ENCODE results near the gene SOX5.

Gene SOX5

GRCh38 chr12:23927907-23928306, 21.6 kb downstream of the SOX5 start:
- no peak for DNase-seq (ENCODE audit: insufficient read length, low spot score)
- no peak for FAIRE-seq
- TF ChIP-seq POLR2AphosphoS5 (IDR thresholded peaks at IDR 0.05; ENCODE audit: low read depth, low read length) (no peak), PAX5 (IDR thresholded peaks at IDR 0.05; ENCODE audit: insufficient read depth, low read length, severe bottlenecking) (no peak), SPI1 (IDR thresholded peaks at IDR 0.05; ENCODE audit: low read depth, low read length) (no peak), TAF1 (IDR thresholded peaks at IDR 0.05; ENCODE audit: low read depth, low read length) (no peak), POU2F2 (IDR thresholded peaks at IDR 0.05; ENCODE audit: low read depth, low read length) (no peak), POLR2A (IDR thresholded peaks at IDR 0.05; ENCODE audit: low read depth, low read length) (no peak)

- TF ChIP-seq TAF1 (IDR thresholded peaks at IDR 0.05; ENCODE audit: low read depth, low read length) (no peak), PAX5 (IDR thresholded peaks at IDR 0.05; ENCODE audit: insufficient read depth, low read length, severe bottlenecking) (no peak), POLR2A (IDR thresholded peaks at IDR 0.05; ENCODE audit: low read depth, low read length) (no peak), SPI1 (IDR thresholded peaks at IDR 0.05; ENCODE audit: low read depth, low read length) (no peak), POLR2AphosphoS5 (IDR thresholded peaks at IDR 0.05; ENCODE audit: low read depth, low read length) (no peak), POU2F2 (IDR thresholded peaks at IDR 0.05; ENCODE audit: low read depth, low read length) (no peak)
- no peak for DNase-seq (ENCODE audit: insufficient read length, low spot score)
- FAIRE-seq = no peak
Observed at GRCh38 chr12:23921099-23921856, 28.2 kb downstream of the SOX5 start.

GRCh38 chr12:23911574-23911973, 37.9 kb downstream of the SOX5 start:
- FAIRE-seq = no peak
- TF ChIP-seq POU2F2 (IDR thresholded peaks at IDR 0.05; ENCODE audit: low read depth, low read length) (no peak), POLR2AphosphoS5 (IDR thresholded peaks at IDR 0.05; ENCODE audit: low read depth, low read length) (no peak), TAF1 (IDR thresholded peaks at IDR 0.05; ENCODE audit: low read depth, low read length) (no peak), PAX5 (IDR thresholded peaks at IDR 0.05; ENCODE audit: insufficient read depth, low read length, severe bottlenecking) (no peak), POLR2A (IDR thresholded peaks at IDR 0.05; ENCODE audit: low read depth, low read length) (no peak), SPI1 (IDR thresholded peaks at IDR 0.05; ENCODE audit: low read depth, low read length) (no peak)
- no peak for DNase-seq (ENCODE audit: insufficient read length, low spot score)

- TF ChIP-seq SPI1 (IDR thresholded peaks at IDR 0.05; ENCODE audit: low read depth, low read length) (no peak), POU2F2 (IDR thresholded peaks at IDR 0.05; ENCODE audit: low read depth, low read length) (no peak), TAF1 (IDR thresholded peaks at IDR 0.05; ENCODE audit: low read depth, low read length) (no peak), POLR2AphosphoS5 (IDR thresholded peaks at IDR 0.05; ENCODE audit: low read depth, low read length) (no peak), POLR2A (IDR thresholded peaks at IDR 0.05; ENCODE audit: low read depth, low read length) (no peak), PAX5 (IDR thresholded peaks at IDR 0.05; ENCODE audit: insufficient read depth, low read length, severe bottlenecking) (no peak)
- no peak for DNase-seq (ENCODE audit: insufficient read length, low spot score)
- FAIRE-seq = no peak
Observed at GRCh38 chr12:23909551-23909950, 39.9 kb downstream of the SOX5 start.

GRCh38 chr12:23906329-23906728, 43.1 kb downstream of the SOX5 start:
- no peak for TF ChIP-seq TAF1 (IDR thresholded peaks at IDR 0.05; ENCODE audit: low read depth, low read length)
- no peak for TF ChIP-seq POLR2AphosphoS5 (IDR thresholded peaks at IDR 0.05; ENCODE audit: low read depth, low read length)
- TF ChIP-seq SPI1 (IDR thresholded peaks at IDR 0.05; ENCODE audit: low read depth, low read length) = no peak
- no peak for TF ChIP-seq POLR2A (IDR thresholded peaks at IDR 0.05; ENCODE audit: low read depth, low read length)
- TF ChIP-seq PAX5 (IDR thresholded peaks at IDR 0.05; ENCODE audit: insufficient read depth, low read length, severe bottlenecking) = no peak
- TF ChIP-seq POU2F2 (IDR thresholded peaks at IDR 0.05; ENCODE audit: low read depth, low read length) = no peak
- FAIRE-seq (no peak), DNase-seq (ENCODE audit: insufficient read length, low spot score) (no peak)

GRCh38 chr12:23899434-23899833, 50.0 kb downstream of the SOX5 start:
- FAIRE-seq (no peak), DNase-seq (ENCODE audit: insufficient read length, low spot score) (no peak)
- no peak for TF ChIP-seq POU2F2 (IDR thresholded peaks at IDR 0.05; ENCODE audit: low read depth, low read length)
- TF ChIP-seq PAX5 (IDR thresholded peaks at IDR 0.05; ENCODE audit: insufficient read depth, low read length, severe bottlenecking) = no peak
- no peak for TF ChIP-seq SPI1 (IDR thresholded peaks at IDR 0.05; ENCODE audit: low read depth, low read length)
- no peak for TF ChIP-seq POLR2AphosphoS5 (IDR thresholded peaks at IDR 0.05; ENCODE audit: low read depth, low read length)
- no peak for TF ChIP-seq POLR2A (IDR thresholded peaks at IDR 0.05; ENCODE audit: low read depth, low read length)
- TF ChIP-seq TAF1 (IDR thresholded peaks at IDR 0.05; ENCODE audit: low read depth, low read length) = no peak

- FAIRE-seq (no peak), DNase-seq (ENCODE audit: insufficient read length, low spot score) (no peak)
- no peak for TF ChIP-seq SPI1 (IDR thresholded peaks at IDR 0.05; ENCODE audit: low read depth, low read length)
- no peak for TF ChIP-seq POLR2AphosphoS5 (IDR thresholded peaks at IDR 0.05; ENCODE audit: low read depth, low read length)
- TF ChIP-seq POLR2A (IDR thresholded peaks at IDR 0.05; ENCODE audit: low read depth, low read length) = no peak
- no peak for TF ChIP-seq TAF1 (IDR thresholded peaks at IDR 0.05; ENCODE audit: low read depth, low read length)
- TF ChIP-seq PAX5 (IDR thresholded peaks at IDR 0.05; ENCODE audit: insufficient read depth, low read length, severe bottlenecking) = no peak
Observed at GRCh38 chr12:23898121-23898520, 51.3 kb downstream of the SOX5 start.

GRCh38 chr12:23895792-23896218, 53.7 kb downstream of the SOX5 start:
- FAIRE-seq = no peak
- DNase-seq (ENCODE audit: insufficient read length, low spot score) = no peak
- TF ChIP-seq SPI1 (IDR thresholded peaks at IDR 0.05; ENCODE audit: low read depth, low read length) (no peak), PAX5 (IDR thresholded peaks at IDR 0.05; ENCODE audit: insufficient read depth, low read length, severe bottlenecking) (no peak), TAF1 (IDR thresholded peaks at IDR 0.05; ENCODE audit: low read depth, low read length) (no peak), POLR2A (IDR thresholded peaks at IDR 0.05; ENCODE audit: low read depth, low read length) (no peak), POLR2AphosphoS5 (IDR thresholded peaks at IDR 0.05; ENCODE audit: low read depth, low read length) (no peak), POU2F2 (IDR thresholded peaks at IDR 0.05; ENCODE audit: low read depth, low read length) (no peak)

- TF ChIP-seq POU2F2 (IDR thresholded peaks at IDR 0.05; ENCODE audit: low read depth, low read length) (no peak), TAF1 (IDR thresholded peaks at IDR 0.05; ENCODE audit: low read depth, low read length) (no peak), POLR2A (IDR thresholded peaks at IDR 0.05; ENCODE audit: low read depth, low read length) (no peak), SPI1 (IDR thresholded peaks at IDR 0.05; ENCODE audit: low read depth, low read length) (no peak), POLR2AphosphoS5 (IDR thresholded peaks at IDR 0.05; ENCODE audit: low read depth, low read length) (no peak), PAX5 (IDR thresholded peaks at IDR 0.05; ENCODE audit: insufficient read depth, low read length, severe bottlenecking) (no peak)
- FAIRE-seq (no peak), DNase-seq (ENCODE audit: insufficient read length, low spot score) (no peak)
Observed at GRCh38 chr12:23893611-23894010, 55.9 kb downstream of the SOX5 start.
